K562 (cell line): ENCODE measurements around the gene SGMS1. TPM values are rescaled to one million over a fixed set of nuclear protein-coding genes. Genes with fewer than 3 reads are reported as not detected.

Source experiments
- ATAC-seq: fragments of 200-7000 bp; cut with Tn5 transposase; 3 replicates; pipeline ENCODE4 v1.9.1; 2020; ENCODE audit warnings: moderate library complexity
- BruUV-seq: library from RNA; stranded (reverse); fragments of 400-500 nt; replicated peaks from 2 replicates; lab custom pipeline; 2021; lab: Mats Ljungman, UMichigan
- CTCF ChIA-PET: fragments of 300-600 bp; formaldehyde crosslinking; extraction: SDS; loops from one replicate; lab custom pipeline; 2021; ENCODE audit warnings: low intra/inter-chr PET ratio; lab: Yijun Ruan, JAX
- POLR2A ChIA-PET: fragments of 300-600, 350-650 bp; sonication (Branson Sonifier 250); formaldehyde crosslinking; extraction: SDS; loops from one replicate; lab custom pipeline; 2021; ENCODE audit warnings: antibody characterized with exemption, inconsistent platforms; lab: Yijun Ruan, JAX
- DNase-seq, 4 experiments: peaks; one replicate each; pipeline versions ENCODE4 v3.0.0 to v3.0.0-alpha.2; 2011 to 2018; ENCODE audit warnings: low spot score in 3 of 4, mixed read lengths in 3 of 4; ENCODE audit errors: extremely low read depth in 1 of 4
- FAIRE-seq: peaks from 2 replicates; lab custom pipeline; 2011; peaks lifted over from hg19 to GRCh38; lab: Jason Lieb, UNC
- H2AFZ ChIP-seq: 2 replicates; pipeline ENCODE4 v1.6.0; 2011; ENCODE audit warnings: low read depth, low read length, control low read depth, inconsistent platforms
- H3K27ac ChIP-seq: fragments of 200-600 bp; 3 replicates; pipeline ENCODE4 v1.8.0; 2011; ENCODE audit warnings: low read depth, mild to moderate bottlenecking, control low read depth, inconsistent platforms, low read length, moderate library complexity, mixed read lengths; ENCODE audit errors: extremely low read depth
- H3K27me3 ChIP-seq, 2 experiments: fragments of 300-600 bp in 1 of 2; 2 replicates in 1 of 2; 3 replicates in 1 of 2; pipeline versions ENCODE4 v1.6.0 to v1.8.0; 2011; ENCODE audit warnings: inconsistent platforms in 2 of 2, low read length in 2 of 2, mild to moderate bottlenecking in 1 of 2, mixed read lengths in 1 of 2, moderate library complexity in 1 of 2; ENCODE audit not compliant: control insufficient read depth in 2 of 2, insufficient read depth in 2 of 2
- H3K36me3 ChIP-seq: fragments of 300-600 bp; 3 replicates; pipeline ENCODE4 v1.8.0; 2011; ENCODE audit warnings: mild to moderate bottlenecking, low read length, inconsistent platforms; ENCODE audit not compliant: control insufficient read depth, insufficient read depth
- H3K4me1 ChIP-seq, 2 experiments: fragments of 200-600 bp in 1 of 2; replicated peaks in 1 of 2; 2 replicates in 1 of 2; 3 replicates in 1 of 2; pipeline versions ENCODE4 v1.5.1 to v1.8.0; 2011; ENCODE audit warnings: inconsistent platforms in 2 of 2, low read length in 2 of 2, mild to moderate bottlenecking in 1 of 2, mixed read lengths in 1 of 2, moderate library complexity in 1 of 2; ENCODE audit not compliant: control insufficient read depth in 2 of 2, insufficient read depth in 2 of 2
- H3K4me2 ChIP-seq: 2 replicates; pipeline ENCODE4 v1.6.1; 2011; ENCODE audit warnings: low read length, control low read depth, inconsistent platforms, mixed read lengths; ENCODE audit not compliant: insufficient read depth
- H3K4me3 ChIP-seq: fragments of 200-600 bp; sonication (generic), shearing (Covaris generic); 2 replicates; pipeline ENCODE4 v1.5.1; 2016; ENCODE audit warnings: control low read depth, inconsistent platforms
- H3K79me2 ChIP-seq: fragments of 200-600 bp; 3 replicates; pipeline ENCODE4 v1.8.0; 2011; ENCODE audit warnings: low read length, inconsistent platforms; ENCODE audit not compliant: control insufficient read depth, insufficient read depth
- H3K9ac ChIP-seq, 2 experiments: 2 replicates each; pipeline versions ENCODE4 v1.6.0 to v1.6.1; 2011; ENCODE audit warnings: low read depth in 2 of 2, low read length in 2 of 2, control low read depth in 1 of 2, inconsistent platforms in 1 of 2, mild to moderate bottlenecking in 1 of 2, mixed read lengths in 1 of 2; ENCODE audit not compliant: insufficient read depth in 1 of 2
- H3K9me1 ChIP-seq: one replicate; pipeline ENCODE4 v1.6.0; 2011; ENCODE audit warnings: inconsistent platforms, mild to moderate bottlenecking, low read length, moderate library complexity; ENCODE audit not compliant: control insufficient read depth, insufficient read depth
- H3K9me3 ChIP-seq: replicated peaks from 2 replicates; pipeline ENCODE4 v1.5.1; 2011; ENCODE audit warnings: low read depth, low read length, inconsistent platforms; ENCODE audit not compliant: control insufficient read depth, insufficient read depth
- H4K20me1 ChIP-seq: replicated peaks from 2 replicates; pipeline ENCODE4 v1.6.1; 2011; ENCODE audit warnings: low read length, inconsistent platforms, mixed read lengths; ENCODE audit not compliant: control insufficient read depth, insufficient read depth
- ARID1B ChIP-seq: fragments of 450-650 bp; IDR thresholded peaks from 2 replicates; pipeline ENCODE4 v1.6.1; 2016; ENCODE audit warnings: antibody characterized with exemption, mild to moderate bottlenecking, inconsistent platforms
- CEBPB ChIP-seq: fragments of 450-650 bp; IDR thresholded peaks from 2 replicates; pipeline ENCODE4 v1.6.1; 2016; ENCODE audit warnings: missing genetic modification characterization, missing compliant biosample characterization
- HDAC1 ChIP-seq, 2 experiments: fragments of 450-650 bp; IDR thresholded peaks; 2 replicates each; pipeline ENCODE4 v1.6.1; 2016 to 2017; ENCODE audit warnings: inconsistent platforms in 1 of 2, mild to moderate bottlenecking in 1 of 2, moderate library complexity in 1 of 2
- NR2C2 ChIP-seq, 2 experiments: fragments of 200-800 bp in 1 of 2; sonication (Bioruptor generic) in 1 of 2; sonication (generic) in 1 of 2; formaldehyde crosslinking in 1 of 2; IDR thresholded peaks; 2 replicates each; pipeline versions ENCODE4 v1.6.1 to v1.8.0; 2016 to 2022; ENCODE audit warnings: mild to moderate bottlenecking in 1 of 2, missing compliant biosample characterization in 1 of 2, missing genetic modification characterization in 1 of 2, missing genetic modification reagents in 1 of 2
- PHF21A ChIP-seq: fragments of 450-650 bp; IDR thresholded peaks from 2 replicates; pipeline ENCODE4 v1.6.1; 2017; ENCODE audit warnings: low read depth, borderline replicate concordance
- RBM39 ChIP-seq: fragments of 200-400 bp; formaldehyde crosslinking; optimal IDR thresholded peaks from 2 replicates; pipeline ENCODE3; 2018; ENCODE audit warnings: low read depth, low read length
- RFX1 ChIP-seq: fragments of 450-650 bp; IDR thresholded peaks from 2 replicates; pipeline ENCODE4 v1.6.1; 2016; ENCODE audit warnings: mild to moderate bottlenecking, moderate library complexity
- STAT5A ChIP-seq: IDR thresholded peaks from 2 replicates; pipeline ENCODE4 v1.6.1; 2012; ENCODE audit warnings: low read length, inconsistent platforms, borderline replicate concordance
- ZEB2 ChIP-seq: fragments of 450-650 bp; IDR thresholded peaks from 2 replicates; pipeline ENCODE4 v1.6.1; 2016
- ZNF408 ChIP-seq: fragments of 250-450 bp; sonication (Bioruptor Pico); IDR thresholded peaks from 2 replicates; pipeline ENCODE4 v1.4.0; 2020; ENCODE audit warnings: low read depth, mild to moderate bottlenecking, moderate library complexity
- ZNF586 ChIP-seq: fragments of 450-650 bp; formaldehyde crosslinking; conservative IDR thresholded peaks from 2 replicates; pipeline ENCODE4 v1.4.0; 2020; ENCODE audit warnings: mild to moderate bottlenecking, moderate library complexity
- WGBS: fragments of 100-300 bp; shearing (Covaris generic); methylation state at CpG from one replicate; pipeline ENCODE4 v1.1.6; 2016; ENCODE audit warnings: low coverage, mixed read lengths; ENCODE audit not compliant: insufficient coverage; ENCODE audit errors: missing lambda C conversion rate; 5-methylcytosine and 5-hydroxymethylcytosine counted together
- in situ Hi-C: fragments of 300-500 bp; cut with MboI; formaldehyde crosslinking; loops from 4 replicates; pipeline ENCODE4 v1.15.0; 2018; ENCODE audit warnings: inconsistent platforms, mixed read lengths
- intact Hi-C: fragments of 100-400 bp; cut with micrococcal nuclease; formaldehyde crosslinking; loops from 2 replicates; pipeline ENCODE4 v1.14.2; 2022
- polyA plus RNA-seq, 8 experiments: library from polyadenylated mRNA; depleted of rRNA in 4 of 8; stranded (reverse) in 5 of 8; unstranded in 3 of 8; fragments of >200 nt; fragmentation: Nextera tagmentation in 2 of 8; fragmentation: Illumina TruSeq in 1 of 8; extraction: Ambion mirVana in 2 of 8; extraction: Trizol in 1 of 8; gene quantifications; 2 replicates each; pipeline versions ENCODE4 v1.2.1 to v1.2.3, GENCODE V29; 2011 to 2014; ENCODE audit warnings: inconsistent platforms in 1 of 8, missing spikeins in 1 of 8
- total RNA-seq, 7 experiments: library from RNA; depleted of rRNA in 6 of 7; stranded (reverse); fragments of >200 nt in 6 of 7; fragmentation: Illumina TruSeq in 2 of 7; extraction: Trizol in 2 of 7; gene quantifications; 2 replicates each; pipeline versions ENCODE4 v1.2.1 to v1.2.3, GENCODE V29; 2011 to 2021; ENCODE audit warnings: low replicate concordance in 1 of 7
- TF ChIP-seq, protein P1 (sequence below): sonication (generic); formaldehyde crosslinking; IDR thresholded peaks from 2 replicates; pipeline ENCODE4 v1.8.0; 2022; ENCODE audit warnings: missing genetic modification reagents, mild to moderate bottlenecking, moderate library complexity, borderline replicate concordance
- TF ChIP-seq, protein P2 (sequence below): fragments of 250-450 bp; sonication (Bioruptor Pico); IDR thresholded peaks from 2 replicates; pipeline ENCODE4 v1.5.0; 2022; ENCODE audit warnings: mild to moderate bottlenecking
- TF ChIP-seq, protein P3 (sequence below): fragments of 250-450 bp; sonication (Bioruptor Pico); IDR thresholded peaks from 2 replicates; pipeline ENCODE4 v1.5.0; 2020; ENCODE audit warnings: mild to moderate bottlenecking, borderline replicate concordance

SGMS1 gene
- total and polyA plus RNA-seq, 9 of the 15 experiments (the other 6 are each of a cell fraction or from before 2014, with no cell fraction given): 22.6 to 232 (median 82.2) TPM

DNA sequence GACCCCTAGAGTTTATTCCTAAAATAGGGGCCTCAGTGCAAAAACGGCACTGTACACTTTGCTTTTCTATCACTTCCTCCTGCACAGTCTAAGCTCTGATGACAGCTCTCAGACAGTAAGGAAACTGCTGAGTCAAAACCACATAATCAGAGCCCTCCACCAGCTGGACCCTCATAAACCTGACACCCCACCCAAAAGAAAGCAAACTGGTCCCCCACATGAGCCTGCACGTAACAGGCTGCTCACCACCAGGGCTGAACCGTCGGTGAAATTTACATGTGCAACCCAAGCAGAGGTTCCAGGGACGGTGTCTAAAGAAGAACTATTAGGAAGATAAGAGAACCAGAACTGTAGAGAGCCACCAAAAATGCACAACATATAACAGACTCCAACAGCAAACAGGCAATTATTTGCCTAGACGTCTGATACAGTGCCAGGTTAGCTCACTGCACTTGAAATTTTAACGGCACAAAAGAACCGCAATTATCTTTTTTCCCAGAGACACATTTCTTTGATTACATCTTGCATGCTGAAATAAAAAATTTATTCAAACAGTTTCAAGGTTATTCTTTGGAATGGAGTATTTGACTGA, 19.6 kb downstream of the SGMS1 start (continued):
- TF ChIP-seq, protein P1, sequence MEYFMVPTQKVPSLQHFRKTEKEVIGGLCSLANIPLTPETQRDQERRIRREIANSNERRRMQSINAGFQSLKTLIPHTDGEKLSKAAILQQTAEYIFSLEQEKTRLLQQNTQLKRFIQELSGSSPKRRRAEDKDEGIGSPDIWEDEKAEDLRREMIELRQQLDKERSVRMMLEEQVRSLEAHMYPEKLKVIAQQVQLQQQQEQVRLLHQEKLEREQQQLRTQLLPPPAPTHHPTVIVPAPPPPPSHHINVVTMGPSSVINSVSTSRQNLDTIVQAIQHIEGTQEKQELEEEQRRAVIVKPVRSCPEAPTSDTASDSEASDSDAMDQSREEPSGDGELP: peak; percentile 81
- TF ChIP-seq ZNF408: no peak
- TF ChIP-seq, protein P2, sequence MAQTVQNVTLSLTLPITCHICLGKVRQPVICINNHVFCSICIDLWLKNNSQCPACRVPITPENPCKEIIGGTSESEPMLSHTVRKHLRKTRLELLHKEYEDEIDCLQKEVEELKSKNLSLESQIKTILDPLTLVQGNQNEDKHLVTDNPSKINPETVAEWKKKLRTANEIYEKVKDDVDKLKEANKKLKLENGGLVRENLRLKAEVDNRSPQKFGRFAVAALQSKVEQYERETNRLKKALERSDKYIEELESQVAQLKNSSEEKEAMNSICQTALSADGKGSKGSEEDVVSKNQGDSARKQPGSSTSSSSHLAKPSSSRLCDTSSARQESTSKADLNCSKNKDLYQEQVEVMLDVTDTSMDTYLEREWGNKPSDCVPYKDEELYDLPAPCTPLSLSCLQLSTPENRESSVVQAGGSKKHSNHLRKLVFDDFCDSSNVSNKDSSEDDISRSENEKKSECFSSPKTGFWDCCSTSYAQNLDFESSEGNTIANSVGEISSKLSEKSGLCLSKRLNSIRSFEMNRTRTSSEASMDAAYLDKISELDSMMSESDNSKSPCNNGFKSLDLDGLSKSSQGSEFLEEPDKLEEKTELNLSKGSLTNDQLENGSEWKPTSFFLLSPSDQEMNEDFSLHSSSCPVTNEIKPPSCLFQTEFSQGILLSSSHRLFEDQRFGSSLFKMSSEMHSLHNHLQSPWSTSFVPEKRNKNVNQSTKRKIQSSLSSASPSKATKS (CRISPR knock-in tag): no peak

DNA sequence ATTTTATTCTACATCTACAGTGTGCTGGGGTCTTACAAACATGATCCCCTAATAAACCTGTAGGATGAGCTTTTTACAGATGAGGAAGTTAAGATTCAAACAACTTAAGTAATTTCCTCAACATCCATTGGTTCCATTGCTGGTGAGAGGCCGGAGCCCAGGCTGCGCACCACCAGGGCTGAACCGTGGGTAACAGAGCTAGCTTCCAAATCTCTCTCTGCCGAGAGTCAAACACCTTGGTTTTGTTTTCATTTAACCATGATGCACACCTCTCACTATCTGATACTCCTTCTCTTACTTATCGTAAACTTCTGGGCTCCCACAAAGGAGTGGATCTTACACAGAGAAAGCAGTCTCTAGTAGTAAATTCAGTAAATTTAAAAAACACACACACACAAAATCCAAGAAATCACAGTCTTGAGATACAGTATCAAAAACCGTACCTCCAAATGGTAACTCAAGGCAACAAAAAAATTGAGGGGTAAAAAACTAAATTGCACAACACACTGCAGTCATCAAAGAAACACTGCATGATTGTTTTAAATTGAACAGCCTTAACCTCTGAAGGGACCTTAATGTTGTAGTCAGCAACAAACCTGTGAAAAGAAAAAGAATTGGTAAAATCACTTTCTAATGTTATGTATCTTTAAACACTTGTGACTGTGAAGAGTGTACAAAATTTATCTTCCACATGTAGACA, 20.5 kb downstream of the SGMS1 start:
- CTCF ChIA-PET: no interaction called here

More for the DNA sequence above, 20.5 kb downstream of the SGMS1 start:
- Histone ChIP-seq H3K9ac (no peak overlapping the region), H3K4me3 (no peak overlapping the region), H3K27me3 (no peaks in the 10 kb centered on the region), H3K4me2 (peak overlapping the region; percentile 38), H4K20me1 (peaks cover 19% of the 10 kb centered on the region; the same call in 1 of the 2 replicates), H3K27ac (peak overlapping the region; percentile 41; the same call in 1 of the 3 replicates), H3K9me1 (no peaks in the 10 kb centered on the region), H3K36me3 (peaks cover 5% of the 10 kb centered on the region; the same call in 2 of the 3 replicates), H3K79me2 (peaks cover 98% of the 10 kb centered on the region), H2AFZ (no peak overlapping the region), H3K4me1 (peaks cover 14 to 74% of the 10 kb centered on the region in 2 experiments), H3K9me3 (no peaks in the 10 kb centered on the region)
- DNase-seq (no peak), FAIRE-seq (no peak), ATAC-seq (peak; percentile 15)
- no peak for TF ChIP-seq PHF21A
- TF ChIP-seq ZEB2: 0 out of 2 replicates have a peak, but pooled peaks have one; percentile 17
- TF ChIP-seq STAT5A: 0 out of 2 replicates have a peak, but pooled peaks have one; percentile 3
- TF ChIP-seq CEBPB (tag): peak; percentile 62; the same call in 1 of the 2 replicates
- TF ChIP-seq, protein P3, sequence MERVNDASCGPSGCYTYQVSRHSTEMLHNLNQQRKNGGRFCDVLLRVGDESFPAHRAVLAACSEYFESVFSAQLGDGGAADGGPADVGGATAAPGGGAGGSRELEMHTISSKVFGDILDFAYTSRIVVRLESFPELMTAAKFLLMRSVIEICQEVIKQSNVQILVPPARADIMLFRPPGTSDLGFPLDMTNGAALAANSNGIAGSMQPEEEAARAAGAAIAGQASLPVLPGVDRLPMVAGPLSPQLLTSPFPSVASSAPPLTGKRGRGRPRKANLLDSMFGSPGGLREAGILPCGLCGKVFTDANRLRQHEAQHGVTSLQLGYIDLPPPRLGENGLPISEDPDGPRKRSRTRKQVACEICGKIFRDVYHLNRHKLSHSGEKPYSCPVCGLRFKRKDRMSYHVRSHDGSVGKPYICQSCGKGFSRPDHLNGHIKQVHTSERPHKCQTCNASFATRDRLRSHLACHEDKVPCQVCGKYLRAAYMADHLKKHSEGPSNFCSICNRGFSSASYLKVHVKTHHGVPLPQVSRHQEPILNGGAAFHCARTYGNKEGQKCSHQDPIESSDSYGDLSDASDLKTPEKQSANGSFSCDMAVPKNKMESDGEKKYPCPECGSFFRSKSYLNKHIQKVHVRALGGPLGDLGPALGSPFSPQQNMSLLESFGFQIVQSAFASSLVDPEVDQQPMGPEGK (CRISPR knock-in tag): no peak
- no peak for TF ChIP-seq HDAC1 (IDR thresholded peaks at IDR 0.05)
- no peak for TF ChIP-seq NR2C2 (CRISPR knock-in tag; IDR thresholded peaks at IDR 0.05)
- TF ChIP-seq NR2C2 (tag; IDR thresholded peaks at IDR 0.05): peak; percentile 2; the same call in 1 of the 2 replicates
- TF ChIP-seq RBM39: no peak
- TF ChIP-seq ZNF586 (CRISPR knock-in tag): no peak
- TF ChIP-seq RFX1: 0 out of 2 replicates have a peak, but pooled peaks have one; percentile 11
- TF ChIP-seq ARID1B: 0 out of 2 replicates have a peak, but pooled peaks have one; percentile 12
- POLR2A ChIA-PET: interaction anchor here (1.5 to 5.4 kb wide), 5 partner anchors 9 to 20 kb away, joined by 3 to 32 read pairs (median 7); no protein-coding TSS in a partner anchor
- intact Hi-C loops (no loop called here), in situ Hi-C loops (no loop called here)
- BruUV-seq: no TSS peak
- WGBS: 31% methylated on average over 6 of the region's 6 CpGs
